Measurements from ENCODE around the gene CCDC8.
"Not testable (repeated sequence)": the region's sequence is repeated elsewhere in the genome, so short reads cannot be mapped to it uniquely, and the experiment has no call there.

DNA sequence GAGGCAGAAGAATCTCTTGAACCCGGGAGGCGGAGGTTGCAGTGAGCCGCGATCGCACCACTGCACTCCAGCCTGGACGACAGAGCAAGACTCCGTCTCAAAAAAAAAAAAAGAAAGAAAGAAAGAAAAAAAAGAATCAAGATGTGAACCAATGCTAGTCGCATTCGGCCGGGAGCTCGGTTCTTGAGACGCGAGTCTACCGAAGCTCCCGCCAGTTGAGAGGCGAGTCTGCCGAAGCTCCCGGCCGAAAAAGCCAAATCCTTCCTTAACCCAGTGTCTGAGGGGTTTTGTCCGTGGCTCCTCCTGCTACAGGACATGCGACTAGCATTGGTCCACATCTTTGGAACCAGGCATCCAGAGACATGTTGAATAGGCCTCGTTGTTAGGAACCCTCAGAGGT lies 1.5 kb upstream of the CCDC8 start:
- not testable (repeated sequence) for TF ChIP-seq CTCF, POLR2A, POLR2AphosphoS5 (IDR thresholded peaks at IDR 0.05)

All from upper lobe of left lung (tissue), 4 donors.